HepG2 (cell line): ENCODE measurements around the gene ATP8B4. TPM values are rescaled to one million over a fixed set of nuclear protein-coding genes. Genes with fewer than 3 reads are reported as not detected.

Experiments
- ATAC-seq: fragments of 200-7000 bp; cut with Tn5 transposase; 3 replicates; pipeline ENCODE4 v1.9.1; 2020; ENCODE audit warnings: mild to moderate bottlenecking, moderate library complexity
- BruUV-seq: library from RNA; stranded (reverse); fragments of 400-500 nt; replicated peaks from 2 replicates; lab custom pipeline; 2021; lab: Mats Ljungman, UMichigan
- CTCF ChIA-PET: fragments of 300-600 bp; formaldehyde crosslinking; extraction: SDS; loops from one replicate; lab custom pipeline; 2021; ENCODE audit warnings: low total read pairs, inconsistent platforms, low intra/inter-chr PET ratio; lab: Yijun Ruan, JAX
- POLR2A ChIA-PET: fragments of 350-600 bp; sonication (Branson Sonifier 250); formaldehyde crosslinking; loops from one replicate; lab custom pipeline; 2020; ENCODE audit warnings: antibody characterized with exemption, inconsistent platforms; lab: Yijun Ruan, JAX
- DNase-seq: peaks from one replicate; pipeline ENCODE4 v3.0.0-alpha.2; 2015; ENCODE audit warnings: low spot score
- FAIRE-seq: peaks from 3 replicates; lab custom pipeline; 2011; peaks lifted over from hg19 to GRCh38; lab: Jason Lieb, UNC
- H2AFZ ChIP-seq: one replicate; pipeline ENCODE4 v1.6.1; 2011; ENCODE audit warnings: low read length, inconsistent platforms
- H3K27ac ChIP-seq: fragments of 300-600 bp; 3 replicates; pipeline ENCODE4 v1.8.0; 2011; ENCODE audit warnings: mixed run types, mild to moderate bottlenecking, mixed read lengths, low read length, inconsistent platforms; ENCODE audit not compliant: insufficient read depth; ENCODE audit errors: extremely low read length
- H3K27me3 ChIP-seq, 2 experiments: fragments of 200-600 bp in 1 of 2; 2 replicates in 1 of 2; 3 replicates in 1 of 2; pipeline versions ENCODE4 v1.6.0 to v1.8.0; 2011; ENCODE audit warnings: low read length in 2 of 2, mild to moderate bottlenecking in 2 of 2, moderate library complexity in 2 of 2, inconsistent platforms in 1 of 2; ENCODE audit not compliant: insufficient read depth in 2 of 2, control insufficient read depth in 1 of 2
- H3K36me3 ChIP-seq, 2 experiments: fragments of 200-600 bp in 1 of 2; replicated peaks in 1 of 2; 2 replicates in 1 of 2; 3 replicates in 1 of 2; pipeline versions ENCODE4 v1.5.1 to v1.8.0; 2011; ENCODE audit warnings: low read length in 2 of 2, inconsistent platforms in 1 of 2; ENCODE audit not compliant: insufficient read depth in 2 of 2, control insufficient read depth in 1 of 2
- H3K4me1 ChIP-seq: 2 replicates; pipeline ENCODE4 v1.5.1; 2012; ENCODE audit warnings: low read length, inconsistent platforms; ENCODE audit not compliant: insufficient read depth
- H3K4me2 ChIP-seq: 2 replicates; pipeline ENCODE4 v1.6.0; 2011; ENCODE audit warnings: low read depth, low read length, inconsistent platforms
- H3K4me3 ChIP-seq, 3 experiments: fragments of 200-600 bp in 1 of 3; sonication (generic), shearing (Covaris generic) in 1 of 3; replicated peaks in 1 of 3; 2 replicates each; pipeline ENCODE4 v1.5.1; 2011 to 2016; ENCODE audit warnings: low read length in 3 of 3, inconsistent platforms in 2 of 3, low read depth in 2 of 3, mild to moderate bottlenecking in 2 of 3, control low read depth in 1 of 3, mixed read lengths in 1 of 3; ENCODE audit not compliant: insufficient read depth in 1 of 3
- H3K79me2 ChIP-seq: one replicate; pipeline ENCODE4 v1.6.1; 2011; ENCODE audit warnings: low read length, inconsistent platforms; ENCODE audit not compliant: insufficient read depth
- H3K9ac ChIP-seq: 2 replicates; pipeline ENCODE4 v1.6.0; 2011; ENCODE audit warnings: mild to moderate bottlenecking, low read depth, low read length, inconsistent platforms; ENCODE audit not compliant: insufficient read depth
- H3K9me3 ChIP-seq: 2 replicates; pipeline ENCODE4 v1.5.1; 2012; ENCODE audit warnings: mild to moderate bottlenecking, low read length
- H4K20me1 ChIP-seq: 2 replicates; pipeline ENCODE4 v1.6.0; 2011; ENCODE audit warnings: inconsistent platforms, mild to moderate bottlenecking, low read length, moderate library complexity; ENCODE audit not compliant: insufficient read depth
- FOXP1 ChIP-seq, 2 experiments: fragments of 450-650 bp in 1 of 2; IDR thresholded peaks; 2 replicates each; pipeline ENCODE4 v1.6.1; 2017 to 2018; ENCODE audit warnings: antibody characterized with exemption in 1 of 2
- IRF2 ChIP-seq: IDR thresholded peaks from 2 replicates; pipeline ENCODE4 v1.6.1; 2018; ENCODE audit warnings: missing genetic modification reagents, missing compliant biosample characterization
- JARID2 ChIP-seq: sonication (generic); formaldehyde crosslinking; IDR thresholded peaks from 2 replicates; pipeline ENCODE4 v1.8.1; 2023; ENCODE audit warnings: missing genetic modification reagents, inconsistent platforms; ENCODE audit not compliant: insufficient replicate concordance
- POLR2AphosphoS2 ChIP-seq: IDR thresholded peaks from 2 replicates; pipeline ENCODE4 v1.6.1; 2011; ENCODE audit warnings: low read depth, low read length, improper control_type of control experiment
- RCOR2 ChIP-seq: IDR thresholded peaks from 2 replicates; pipeline ENCODE4 v1.6.1; 2016; ENCODE audit warnings: missing biosample characterization, missing genetic modification reagents
- RORA ChIP-seq: sonication (generic); formaldehyde crosslinking; IDR thresholded peaks from 2 replicates; pipeline ENCODE4 v1.5.0; 2020; ENCODE audit warnings: mild to moderate bottlenecking, missing genetic modification reagents, moderate library complexity
- ZBTB20 ChIP-seq: sonication (generic); formaldehyde crosslinking; IDR thresholded peaks from 2 replicates; pipeline ENCODE4 v1.8.1; 2023; ENCODE audit warnings: missing genetic modification reagents, low read depth, mild to moderate bottlenecking, borderline replicate concordance
- ZNF207 ChIP-seq: fragments of 450-650 bp; IDR thresholded peaks from 2 replicates; pipeline ENCODE4 v1.6.1; 2016; ENCODE audit warnings: antibody characterized with exemption, borderline replicate concordance
- ZNF264 ChIP-seq: sonication (generic); formaldehyde crosslinking; IDR thresholded peaks from 2 replicates; pipeline ENCODE4 v1.4.0; 2020; ENCODE audit warnings: missing genetic modification reagents
- ZNF335 ChIP-seq: sonication (generic); formaldehyde crosslinking; IDR thresholded peaks from 2 replicates; pipeline ENCODE4 v1.4.0; 2020; ENCODE audit warnings: missing genetic modification reagents
- ZNF567 ChIP-seq: sonication (generic); formaldehyde crosslinking; IDR thresholded peaks from 2 replicates; pipeline ENCODE4 v1.8.1; 2023; ENCODE audit warnings: mild to moderate bottlenecking, missing genetic modification reagents, borderline replicate concordance
- ZNF709 ChIP-seq: sonication (generic); formaldehyde crosslinking; IDR thresholded peaks from 2 replicates; pipeline ENCODE4 v1.5.0; 2020; ENCODE audit warnings: mild to moderate bottlenecking, missing genetic modification reagents
- ZNF776 ChIP-seq: sonication (generic); formaldehyde crosslinking; IDR thresholded peaks from 2 replicates; pipeline ENCODE4 v1.4.0; 2020; ENCODE audit warnings: mild to moderate bottlenecking, missing genetic modification reagents
- ZNF841 ChIP-seq: sonication (generic); formaldehyde crosslinking; IDR thresholded peaks from 2 replicates; pipeline ENCODE4 v1.8.1; 2023; ENCODE audit warnings: missing genetic modification reagents, borderline replicate concordance
- WGBS: methylation state at CpG from one replicate; pipeline ENCODE4 v1.1.6; 2017; ENCODE audit warnings: low lambda C conversion rate; 5-methylcytosine and 5-hydroxymethylcytosine counted together
- in situ Hi-C: cut with HindIII; loops from 2 replicates; pipeline ENCODE4 v1.10.0; 2017; ENCODE audit warnings: low pct_unique_long_range_greater_than_20kb; ENCODE audit not compliant: extremely low pct_ligation_motif_present
- intact Hi-C: fragments of 100-400 bp; cut with micrococcal nuclease; formaldehyde crosslinking; loops from one replicate; pipeline ENCODE4 v1.10.0; 2022; ENCODE audit not compliant: unreplicated experiment
- polyA plus RNA-seq, 8 experiments: library from polyadenylated mRNA; depleted of rRNA in 3 of 8; stranded (reverse) in 7 of 8; unstranded in 1 of 8; fragments of >200 nt; fragmentation: Illumina TruSeq in 4 of 8; extraction: Trizol in 4 of 8; gene quantifications; 2 replicates each; pipeline versions ENCODE4 v1.2.1 to v1.2.3, GENCODE V29; 2011 to 2016; ENCODE audit warnings: low read depth in 4 of 8, missing spikeins in 1 of 8, mixed read lengths in 1 of 8; ENCODE audit not compliant: insufficient read depth in 1 of 8
- total RNA-seq, 5 experiments: library from RNA; depleted of rRNA; stranded (reverse); fragments of >200 nt; fragmentation: Illumina TruSeq; extraction: Trizol; gene quantifications; 2 replicates each; pipeline ENCODE4 v1.2.3, GENCODE V29; 2016; ENCODE audit warnings: low read depth in 1 of 5
- TF ChIP-seq, protein P1 (sequence below): sonication (generic); formaldehyde crosslinking; IDR thresholded peaks from 2 replicates; pipeline ENCODE4 v1.4.0; 2020; ENCODE audit warnings: missing genetic modification reagents, mild to moderate bottlenecking, borderline replicate concordance
- TF ChIP-seq, protein P2 (sequence below): IDR thresholded peaks from 2 replicates; pipeline ENCODE4 v1.6.1; 2018; ENCODE audit warnings: missing genetic modification reagents

The ATP8B4 gene
- total and polyA plus RNA-seq, 2 of the 13 experiments (the other 11 are each of a cell fraction or from before 2014, with no cell fraction given): 0.24 to 0.69 TPM

- BruUV-seq: no TSS peak
- DNase-seq (no peak), FAIRE-seq (no peak), ATAC-seq (no peak)
- Histone ChIP-seq H3K4me1 (peaks cover 23% of the 10 kb centered on the region), H3K27me3 (no peaks in the 10 kb centered on the region), H3K4me2 (no peak overlapping the region), H3K9me3 (no peaks in the 10 kb centered on the region), H2AFZ (no peak overlapping the region), H4K20me1 (no peaks in the 10 kb centered on the region), H3K36me3 (no peaks in the 10 kb centered on the region), H3K27ac (no peak overlapping the region), H3K9ac (no peak overlapping the region), H3K4me3 (no peak overlapping the region), H3K79me2 (no peaks in the 10 kb centered on the region)
- WGBS: 55% methylated on average over 4 of the region's 4 CpGs
- intact Hi-C loops (no loop called here), in situ Hi-C loops (no loop called here)
- ChIA-PET POLR2A (no interaction called here), CTCF (no interaction called here)
- no peak for TF ChIP-seq ZBTB20
- TF ChIP-seq ZNF841: no peak
- TF ChIP-seq RORA: no peak
- no peak for TF ChIP-seq ZNF335 (CRISPR knock-in tag)
- TF ChIP-seq ZNF776 (CRISPR knock-in tag): no peak
- no peak for TF ChIP-seq ZNF207
- TF ChIP-seq JARID2 (CRISPR knock-in tag): no peak
- no peak for TF ChIP-seq ZNF264 (CRISPR knock-in tag)
- TF ChIP-seq RCOR2 (CRISPR knock-in tag): no peak
- TF ChIP-seq, protein P1, sequence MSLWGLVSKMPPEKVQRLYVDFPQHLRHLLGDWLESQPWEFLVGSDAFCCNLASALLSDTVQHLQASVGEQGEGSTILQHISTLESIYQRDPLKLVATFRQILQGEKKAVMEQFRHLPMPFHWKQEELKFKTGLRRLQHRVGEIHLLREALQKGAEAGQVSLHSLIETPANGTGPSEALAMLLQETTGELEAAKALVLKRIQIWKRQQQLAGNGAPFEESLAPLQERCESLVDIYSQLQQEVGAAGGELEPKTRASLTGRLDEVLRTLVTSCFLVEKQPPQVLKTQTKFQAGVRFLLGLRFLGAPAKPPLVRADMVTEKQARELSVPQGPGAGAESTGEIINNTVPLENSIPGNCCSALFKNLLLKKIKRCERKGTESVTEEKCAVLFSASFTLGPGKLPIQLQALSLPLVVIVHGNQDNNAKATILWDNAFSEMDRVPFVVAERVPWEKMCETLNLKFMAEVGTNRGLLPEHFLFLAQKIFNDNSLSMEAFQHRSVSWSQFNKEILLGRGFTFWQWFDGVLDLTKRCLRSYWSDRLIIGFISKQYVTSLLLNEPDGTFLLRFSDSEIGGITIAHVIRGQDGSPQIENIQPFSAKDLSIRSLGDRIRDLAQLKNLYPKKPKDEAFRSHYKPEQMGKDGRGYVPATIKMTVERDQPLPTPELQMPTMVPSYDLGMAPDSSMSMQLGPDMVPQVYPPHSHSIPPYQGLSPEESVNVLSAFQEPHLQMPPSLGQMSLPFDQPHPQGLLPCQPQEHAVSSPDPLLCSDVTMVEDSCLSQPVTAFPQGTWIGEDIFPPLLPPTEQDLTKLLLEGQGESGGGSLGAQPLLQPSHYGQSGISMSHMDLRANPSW (CRISPR knock-in tag): no peak
- TF ChIP-seq, protein P2, sequence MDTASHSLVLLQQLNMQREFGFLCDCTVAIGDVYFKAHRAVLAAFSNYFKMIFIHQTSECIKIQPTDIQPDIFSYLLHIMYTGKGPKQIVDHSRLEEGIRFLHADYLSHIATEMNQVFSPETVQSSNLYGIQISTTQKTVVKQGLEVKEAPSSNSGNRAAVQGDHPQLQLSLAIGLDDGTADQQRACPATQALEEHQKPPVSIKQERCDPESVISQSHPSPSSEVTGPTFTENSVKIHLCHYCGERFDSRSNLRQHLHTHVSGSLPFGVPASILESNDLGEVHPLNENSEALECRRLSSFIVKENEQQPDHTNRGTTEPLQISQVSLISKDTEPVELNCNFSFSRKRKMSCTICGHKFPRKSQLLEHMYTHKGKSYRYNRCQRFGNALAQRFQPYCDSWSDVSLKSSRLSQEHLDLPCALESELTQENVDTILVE (CRISPR knock-in tag): no peak
- TF ChIP-seq ZNF567 (CRISPR knock-in tag): no peak
- no peak for TF ChIP-seq IRF2 (CRISPR knock-in tag)
- TF ChIP-seq ZNF709 (CRISPR knock-in tag): no peak
- no peak for TF ChIP-seq POLR2AphosphoS2
- no peak for TF ChIP-seq FOXP1 (IDR thresholded peaks at IDR 0.05)
- no peak for TF ChIP-seq FOXP1 (CRISPR knock-in tag; IDR thresholded peaks at IDR 0.05)
- TF ChIP-seq, all 625 proteins: peak for 0
These were observed 54.4 kb downstream of the ATP8B4 start for GRCh38 chr15:50064673-50065072.
